ENCODE results near the gene HDAC10. TPM values are rescaled to one million over a fixed set of nuclear protein-coding genes. Genes with fewer than 3 reads are reported as not detected.

HDAC10 gene
- total and polyA plus RNA-seq, 10 of the 15 experiments (the other 5 are each of a cell fraction or from before 2014, with no cell fraction given), result 0.26 to 48.6 (median 5.0) TPM

GRCh38 chr22:50281384-50281760 lies 30.3 kb upstream of the HDAC10 start:
- no peak for ATAC-seq
- no peaks in the 10 kb centered on the region for H3K79me2 ChIP-seq (ENCODE audit: control insufficient read depth, insufficient read depth, low read length)
- H3K4me2 ChIP-seq (ENCODE audit: control insufficient read depth, insufficient read depth), result no peak overlapping the region
- ChIA-PET POLR2A (no interaction called here), SMC1A (ENCODE audit: uncharacterized antibody, unreplicated experiment) (no interaction called here), RAD21 (ENCODE audit: unreplicated experiment) (no interaction called here), CTCF (no interaction called here)
- H3K27me3 ChIP-seq (replicated peaks in 1 of 2; ENCODE audit: control insufficient read depth in 2 of 2, insufficient read depth in 2 of 2, low read length in 1 of 2), result no peaks in the 10 kb centered on the region
- H3K27ac ChIP-seq (ENCODE audit: control insufficient read depth, insufficient read depth), result no peak overlapping the region
- H3K4me1 ChIP-seq (ENCODE audit: control insufficient read depth, insufficient read depth, low read length), result no peaks in the 10 kb centered on the region
- 97% methylated on average over 35 of the region's 36 CpGs for WGBS (ENCODE audit: insufficient coverage, insufficient replicate concordance, low lambda C conversion rate, missing lambda C conversion rate)
- intact Hi-C loops (cut with micrococcal nuclease; ENCODE audit: unreplicated experiment) (no loop called here), in situ Hi-C loops (cut with MboI) (no loop called here)
- no peak overlapping the region for H3K9ac ChIP-seq (ENCODE audit: control insufficient read depth, insufficient read depth, low read length)
- no peaks in the 10 kb centered on the region for H3K9me3 ChIP-seq (replicated peaks; ENCODE audit: control insufficient read depth, insufficient read depth, low read length)
- no peak for TF ChIP-seq ZNF592 (IDR thresholded peaks at IDR 0.05)
- TF ChIP-seq TCF3 (IDR thresholded peaks at IDR 0.05; ENCODE audit: borderline replicate concordance, insufficient read depth, low read depth, low read length), result peak; percentile 49; the same call in 1 of the 2 replicates
- TF ChIP-seq RB1 (IDR thresholded peaks at IDR 0.05; ENCODE audit: borderline replicate concordance), result no peak
- TF ChIP-seq RAD21 (IDR thresholded peaks at IDR 0.05; ENCODE audit: insufficient read depth, low read depth, low read length), result no peak
- no peak for TF ChIP-seq BCLAF1 (IDR thresholded peaks at IDR 0.05)
- TF ChIP-seq USF1 (IDR thresholded peaks at IDR 0.05; ENCODE audit: borderline replicate concordance, extremely low read length, insufficient read depth, low read depth, low read length), result no peak
- peak; percentile 44 for TF ChIP-seq BCL3 (IDR thresholded peaks at IDR 0.05; ENCODE audit: borderline replicate concordance, insufficient read depth, low read depth, low read length, poor library complexity, severe bottlenecking)
- no peak for TF ChIP-seq SMAD5 (IDR thresholded peaks at IDR 0.05; ENCODE audit: low read depth)
- no peak for TF ChIP-seq ASH2L (IDR thresholded peaks at IDR 0.05; ENCODE audit: borderline replicate concordance, low read depth)
- H3K36me3 ChIP-seq (ENCODE audit: control insufficient read depth in 2 of 2, insufficient read depth in 2 of 2, low read length in 1 of 2), result peaks cover 0 to 43% of the 10 kb centered on the region in 2 experiments; a peak in 3 of 4 replicates
- H4K20me1 ChIP-seq (ENCODE audit: control insufficient read depth, insufficient read depth), result no peaks in the 10 kb centered on the region
- no peak for FAIRE-seq
- DNase-seq (ENCODE audit: low read depth, low spot score), result no peak
- no peak overlapping the region for H3K4me3 ChIP-seq
- H2AFZ ChIP-seq (ENCODE audit: control insufficient read depth, low read depth, low read length), result no peak overlapping the region
- TSS peak; percentile 68 for BruUV-seq (replicated peaks)

Data from GM12878 (cell line).